ENCODE data around the gene TPP1.

Gene TPP1

GRCh38 chr11:6646918-6647679 lies 27.9 kb upstream of the TPP1 start:
- TF ChIP-seq CTCF (IDR thresholded peaks at IDR 0.05) (no peak), ZFX (IDR thresholded peaks at IDR 0.05; ENCODE audit: borderline replicate concordance) (no peak)
- no peak overlapping the region for H3K27ac ChIP-seq

GRCh38 chr11:6646576-6646917 lies 27.3 kb upstream of the TPP1 start:
- TF ChIP-seq ZFX (IDR thresholded peaks at IDR 0.05; ENCODE audit: borderline replicate concordance) = no peak
- no peak for TF ChIP-seq CTCF (IDR thresholded peaks at IDR 0.05)
- no peak overlapping the region for H3K27ac ChIP-seq

GRCh38 chr11:6646071-6646470 lies 26.8 kb upstream of the TPP1 start:
- TF ChIP-seq ZFX (IDR thresholded peaks at IDR 0.05; ENCODE audit: borderline replicate concordance) (no peak), CTCF (IDR thresholded peaks at IDR 0.05) (no peak)
- no peak overlapping the region for H3K27ac ChIP-seq

- TF ChIP-seq ZFX (IDR thresholded peaks at IDR 0.05; ENCODE audit: borderline replicate concordance) (no peak), CTCF (IDR thresholded peaks at IDR 0.05) (no peak)
- H3K27ac ChIP-seq = no peak overlapping the region
These were observed 23.7 kb upstream of the TPP1 start for GRCh38 chr11:6642957-6643356.

- no peak for TF ChIP-seq ZFX (IDR thresholded peaks at IDR 0.05; ENCODE audit: borderline replicate concordance)
- no peak for TF ChIP-seq CTCF (IDR thresholded peaks at IDR 0.05)
- no peak overlapping the region for H3K27ac ChIP-seq
These were observed 21.9 kb upstream of the TPP1 start for GRCh38 chr11:6640985-6641701.

- H3K27ac ChIP-seq = no peak overlapping the region
- TF ChIP-seq CTCF (IDR thresholded peaks at IDR 0.05) (no peak), ZFX (IDR thresholded peaks at IDR 0.05; ENCODE audit: borderline replicate concordance) (no peak)
These were observed 21.1 kb upstream of the TPP1 start for GRCh38 chr11:6640036-6640984.

Measured in 22Rv1 (cell line).